OCI-LY1 (cell line): ENCODE measurements around the gene GPR17.

Experiments used
- H2AFZ ChIP-seq: fragments of 200-600 bp; sonication (generic), shearing (Covaris generic); 2 replicates; pipeline ENCODE4 v1.6.0; 2014; ENCODE audit warnings: antibody characterized with exemption, mild to moderate bottlenecking, low read length
- H3F3A ChIP-seq: fragments of 200-600 bp; sonication (generic), shearing (Covaris generic); 2 replicates; pipeline ENCODE4 v1.6.0; 2014; ENCODE audit warnings: mild to moderate bottlenecking, antibody characterized with exemption, low read length, moderate library complexity; ENCODE audit not compliant: insufficient read depth
- H3K27ac ChIP-seq: fragments of 200-600 bp; sonication (generic); 2 replicates; pipeline ENCODE4 v1.5.1; 2014; ENCODE audit warnings: low read length, mixed run types, mild to moderate bottlenecking, low read depth; ENCODE audit not compliant: poor library complexity, severe bottlenecking
- H3K27me3 ChIP-seq: fragments of 200-600 bp; sonication (generic); 2 replicates; pipeline ENCODE4 v1.6.0; 2014; ENCODE audit warnings: antibody characterized with exemption, mild to moderate bottlenecking, low read length, moderate library complexity; ENCODE audit not compliant: insufficient read depth
- H3K36me3 ChIP-seq: fragments of 200-600 bp; sonication (generic); 2 replicates; pipeline ENCODE4 v1.6.1; 2014; ENCODE audit warnings: mild to moderate bottlenecking, antibody characterized with exemption, low read length, moderate library complexity, mixed read lengths; ENCODE audit not compliant: insufficient read depth
- H3K4me1 ChIP-seq: fragments of 200-600 bp; sonication (generic); 2 replicates; pipeline ENCODE4 v1.5.1; 2014; ENCODE audit warnings: mild to moderate bottlenecking, low read length, moderate library complexity; ENCODE audit not compliant: insufficient read depth, severe bottlenecking
- H3K4me2 ChIP-seq: fragments of 200-600 bp; sonication (generic), shearing (Covaris generic); 2 replicates; pipeline ENCODE4 v1.6.1; 2014; ENCODE audit warnings: low read length
- H3K4me3 ChIP-seq: fragments of 200-600 bp; sonication (generic); 2 replicates; pipeline ENCODE4 v1.5.1; 2014; ENCODE audit warnings: low read length, low read depth, mild to moderate bottlenecking, mixed read lengths; ENCODE audit not compliant: poor library complexity, severe bottlenecking
- H3K79me2 ChIP-seq: fragments of 200-600 bp; shearing (Covaris generic); 2 replicates; pipeline ENCODE4 v1.6.1; 2016; ENCODE audit warnings: mixed run types, low read length, mixed read lengths; ENCODE audit not compliant: insufficient read depth
- H3K9ac ChIP-seq: fragments of 200-600 bp; sonication (generic), shearing (Covaris generic); 2 replicates; pipeline ENCODE4 v1.6.1; 2014; ENCODE audit warnings: mild to moderate bottlenecking, low read length, mixed read lengths
- H3K9me2 ChIP-seq: fragments of 200-600 bp; sonication (generic), shearing (Covaris generic); 2 replicates; pipeline ENCODE4 v1.6.1; 2014; ENCODE audit warnings: low read depth, mild to moderate bottlenecking, low read length, mixed read lengths
- H3K9me3 ChIP-seq: fragments of 200-600 bp; shearing (Covaris generic); 2 replicates; pipeline ENCODE4 v1.6.1; 2014; ENCODE audit warnings: low read length, mixed read lengths
- H4K20me1 ChIP-seq: fragments of 200-600 bp; sonication (generic), shearing (Covaris generic); 2 replicates; pipeline ENCODE4 v1.6.0; 2016; ENCODE audit warnings: mild to moderate bottlenecking, low read length; ENCODE audit not compliant: insufficient read depth
- EZH2 ChIP-seq: fragments of 200-600 bp; sonication (generic), shearing (Covaris generic); IDR thresholded peaks from 2 replicates; pipeline ENCODE4 v1.8.0; 2017; ENCODE audit warnings: borderline replicate concordance, mixed run types, mild to moderate bottlenecking, antibody characterized with exemption, low read length, moderate library complexity, mixed read lengths
- TF ChIP-seq, protein P1 (sequence below): fragments of 200-600 bp; sonication (generic), shearing (Covaris generic); IDR thresholded peaks from 2 replicates; pipeline ENCODE4 v1.5.1; 2017; ENCODE audit warnings: mild to moderate bottlenecking, antibody characterized with exemption, low read length, moderate library complexity, mixed read lengths

Gene GPR17

DNA sequence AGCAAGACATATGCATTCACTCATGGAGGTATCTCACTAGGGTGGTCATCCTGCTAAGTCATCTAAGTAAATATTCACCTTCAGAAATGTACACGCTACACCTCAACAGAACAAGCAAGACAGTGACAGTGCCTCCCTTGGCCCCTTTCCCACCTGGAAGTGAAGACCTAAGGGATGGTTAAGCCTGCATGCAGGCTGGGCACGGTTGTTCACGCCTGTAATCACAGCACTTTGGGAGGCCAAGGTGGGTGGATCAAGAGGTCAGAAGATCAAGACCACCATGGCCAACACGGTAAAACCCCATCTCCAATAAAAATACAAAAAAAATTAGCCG lies 25.0 kb downstream of the GPR17 start:
- Histone ChIP-seq H3K4me3 (no peak overlapping the region), H3K4me1 (no peaks in the 10 kb centered on the region), H3K4me2 (no peak overlapping the region), H3F3A (no peaks in the 10 kb centered on the region), H3K27ac (no peak overlapping the region), H3K79me2 (no peaks in the 10 kb centered on the region), H3K9me3 (no peaks in the 10 kb centered on the region), H2AFZ (no peak overlapping the region), H3K27me3 (peaks cover 13% of the 10 kb centered on the region; the same call in 1 of the 2 replicates), H4K20me1 (no peaks in the 10 kb centered on the region), H3K9me2 (no peaks in the 10 kb centered on the region), H3K9ac (no peak overlapping the region), H3K36me3 (no peaks in the 10 kb centered on the region)
- no peak for TF ChIP-seq EZH2
- TF ChIP-seq, protein P1, sequence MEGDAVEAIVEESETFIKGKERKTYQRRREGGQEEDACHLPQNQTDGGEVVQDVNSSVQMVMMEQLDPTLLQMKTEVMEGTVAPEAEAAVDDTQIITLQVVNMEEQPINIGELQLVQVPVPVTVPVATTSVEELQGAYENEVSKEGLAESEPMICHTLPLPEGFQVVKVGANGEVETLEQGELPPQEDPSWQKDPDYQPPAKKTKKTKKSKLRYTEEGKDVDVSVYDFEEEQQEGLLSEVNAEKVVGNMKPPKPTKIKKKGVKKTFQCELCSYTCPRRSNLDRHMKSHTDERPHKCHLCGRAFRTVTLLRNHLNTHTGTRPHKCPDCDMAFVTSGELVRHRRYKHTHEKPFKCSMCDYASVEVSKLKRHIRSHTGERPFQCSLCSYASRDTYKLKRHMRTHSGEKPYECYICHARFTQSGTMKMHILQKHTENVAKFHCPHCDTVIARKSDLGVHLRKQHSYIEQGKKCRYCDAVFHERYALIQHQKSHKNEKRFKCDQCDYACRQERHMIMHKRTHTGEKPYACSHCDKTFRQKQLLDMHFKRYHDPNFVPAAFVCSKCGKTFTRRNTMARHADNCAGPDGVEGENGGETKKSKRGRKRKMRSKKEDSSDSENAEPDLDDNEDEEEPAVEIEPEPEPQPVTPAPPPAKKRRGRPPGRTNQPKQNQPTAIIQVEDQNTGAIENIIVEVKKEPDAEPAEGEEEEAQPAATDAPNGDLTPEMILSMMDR, result no peak

DNA sequence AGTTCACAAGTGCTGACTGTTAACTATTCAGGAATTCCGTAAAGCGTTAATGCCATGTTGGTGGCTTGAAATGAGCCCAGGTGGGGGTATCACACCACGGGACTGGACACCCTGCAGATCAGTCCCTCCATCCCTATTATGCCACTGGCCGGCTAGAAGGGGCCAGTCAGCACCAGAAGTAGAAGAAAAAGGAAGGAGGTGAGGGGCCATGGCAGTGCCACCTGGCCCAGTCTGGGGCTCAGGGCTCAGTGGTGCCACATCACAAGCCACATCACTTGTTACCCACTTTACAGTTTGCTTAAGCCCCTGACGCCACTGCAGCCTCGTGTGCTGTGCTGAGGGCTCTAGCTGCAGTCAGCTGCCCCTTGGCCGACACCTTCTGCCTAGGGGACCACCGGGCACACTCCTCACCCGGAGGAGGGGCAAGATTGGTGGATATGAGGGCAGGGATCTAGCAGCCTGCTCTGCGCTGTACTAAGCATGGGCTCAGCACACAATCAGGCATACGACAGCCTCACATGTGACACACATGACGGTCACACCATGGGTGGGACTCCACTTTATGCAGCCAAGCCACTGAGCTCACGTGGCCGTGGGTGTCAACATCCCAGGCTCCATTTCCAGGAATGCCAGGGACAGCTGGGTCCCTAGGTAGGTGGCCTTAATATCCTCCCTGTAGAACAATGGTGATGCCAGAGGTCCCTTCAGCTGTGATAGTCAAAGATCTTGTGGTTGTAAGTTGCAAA lies 25.8 kb downstream of the GPR17 start:
- no peaks in the 10 kb centered on the region for H3F3A ChIP-seq
- no peak overlapping the region for H3K4me2 ChIP-seq
- H3K27me3 ChIP-seq, result peaks cover 15% of the 10 kb centered on the region; the same call in 1 of the 2 replicates
- H3K9ac ChIP-seq, result no peak overlapping the region
- H3K27ac ChIP-seq, result no peak overlapping the region
- H3K36me3 ChIP-seq, result no peaks in the 10 kb centered on the region
- no peaks in the 10 kb centered on the region for H3K4me1 ChIP-seq
- no peaks in the 10 kb centered on the region for H3K79me2 ChIP-seq
- no peak overlapping the region for H2AFZ ChIP-seq
- no peak overlapping the region for H3K4me3 ChIP-seq
- H4K20me1 ChIP-seq, result no peaks in the 10 kb centered on the region
- TF ChIP-seq, protein P1, result no peak
- no peak for TF ChIP-seq EZH2
- no peaks in the 10 kb centered on the region for H3K9me2 ChIP-seq
- H3K9me3 ChIP-seq, result no peaks in the 10 kb centered on the region

DNA sequence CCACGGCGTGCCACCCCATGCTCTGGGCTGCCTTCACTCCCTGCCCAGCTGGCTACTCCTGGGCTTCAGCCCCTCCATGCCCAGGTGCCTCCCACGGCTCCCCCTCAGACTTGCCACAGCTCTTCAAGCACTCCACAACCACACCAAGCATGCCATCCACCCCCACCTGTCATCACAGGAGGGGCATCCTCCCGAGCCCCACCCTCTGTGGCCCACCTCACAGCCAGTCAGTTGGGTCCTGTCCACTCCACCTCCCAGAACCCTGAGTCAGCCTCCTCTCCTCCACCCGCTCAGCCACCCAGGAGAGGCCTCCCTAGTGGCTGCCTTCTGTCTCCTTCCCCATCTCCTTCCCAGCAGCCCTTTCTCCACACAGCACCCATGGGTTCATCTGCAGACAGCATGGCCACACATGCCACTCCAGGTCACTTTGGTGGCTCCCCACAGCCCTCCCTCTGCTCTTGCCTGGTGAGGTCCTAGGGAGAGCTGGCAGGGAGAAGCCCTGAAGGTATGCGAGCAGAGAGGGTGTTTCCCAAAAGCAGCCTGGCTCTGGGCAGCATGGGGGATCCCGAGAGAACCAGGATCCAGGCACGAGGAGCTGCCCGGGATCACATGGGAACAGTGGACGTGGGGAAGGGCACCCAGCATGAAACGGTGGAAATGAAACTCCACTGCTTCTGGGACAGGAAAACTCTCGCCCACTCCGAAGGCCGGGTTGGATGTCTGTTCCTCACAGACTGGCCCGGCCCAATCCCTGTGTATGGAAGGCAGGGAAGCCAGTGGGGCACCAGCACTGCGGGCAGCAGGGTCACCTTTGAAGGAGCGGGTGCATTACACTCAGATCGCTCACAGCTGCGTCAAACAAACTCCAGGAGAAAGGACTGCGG lies 26.6 kb downstream of the GPR17 start:
- no peaks in the 10 kb centered on the region for H4K20me1 ChIP-seq
- no peak overlapping the region for H3K27ac ChIP-seq
- H3K36me3 ChIP-seq, result no peaks in the 10 kb centered on the region
- H3K4me1 ChIP-seq, result no peaks in the 10 kb centered on the region
- H3K4me2 ChIP-seq, result no peak overlapping the region
- no peak overlapping the region for H3K4me3 ChIP-seq
- TF ChIP-seq EZH2, result no peak
- TF ChIP-seq, protein P1, result no peak
- H3K9me3 ChIP-seq, result no peaks in the 10 kb centered on the region
- peaks cover 20% of the 10 kb centered on the region; the same call in 1 of the 2 replicates for H3K27me3 ChIP-seq
- no peaks in the 10 kb centered on the region for H3F3A ChIP-seq
- H3K79me2 ChIP-seq, result no peaks in the 10 kb centered on the region
- H2AFZ ChIP-seq, result no peak overlapping the region
- H3K9me2 ChIP-seq, result no peaks in the 10 kb centered on the region
- H3K9ac ChIP-seq, result no peak overlapping the region
